ENCODE results near the gene TSPAN17. TPM values are rescaled to one million over a fixed set of nuclear protein-coding genes. Genes with fewer than 3 reads are reported as not detected.
A peak's percentile ranks its signal among the peaks of the same experiment; 100 is the strongest.

The TSPAN17 gene
- total RNA-seq, 1 experiment from 2014 or later: 50.7 TPM

GRCh38 chr5:176628406-176629228, 18.7 kb upstream of the TSPAN17 start:
- no peak overlapping the region for H3K4me3 ChIP-seq (ENCODE audit: insufficient read depth, low read depth, low read length)
- no peaks in the 10 kb centered on the region for H3K36me3 ChIP-seq (replicated peaks; ENCODE audit: control insufficient read depth, insufficient read depth, low read length)
- peak; percentile 73 for DNase-seq
- H3K27me3 ChIP-seq (ENCODE audit: control insufficient read depth, insufficient read depth, low read length): peaks cover 35% of the 10 kb centered on the region

GRCh38 chr5:176629317-176629852, 17.9 kb upstream of the TSPAN17 start:
- Histone ChIP-seq H3K36me3 (replicated peaks; ENCODE audit: control insufficient read depth, insufficient read depth, low read length) (no peaks in the 10 kb centered on the region), H3K27me3 (ENCODE audit: control insufficient read depth, insufficient read depth, low read length) (peaks cover 35% of the 10 kb centered on the region), H3K4me3 (ENCODE audit: insufficient read depth, low read depth, low read length) (peak overlapping the region; percentile 83)
- DNase-seq: peak; percentile 79

- peak; percentile 95 for DNase-seq
- Histone ChIP-seq H3K36me3 (replicated peaks; ENCODE audit: control insufficient read depth, insufficient read depth, low read length) (no peaks in the 10 kb centered on the region), H3K27me3 (ENCODE audit: control insufficient read depth, insufficient read depth, low read length) (peaks cover 35% of the 10 kb centered on the region), H3K4me3 (ENCODE audit: insufficient read depth, low read depth, low read length) (peak within 1 kb of the TSS; percentile 83)
Observed at GRCh38 chr5:176629853-176630680, 17.2 kb upstream of the TSPAN17 start, which contains the start of the genes EIF4E1B and SNCB. EIF4E1B (plus strand) TSS chr5:176630675; CDS start chr5:176642788, 12,113 bp downstream. SNCB (minus strand) TSS chr5:176630534; CDS start chr5:176629654, 880 bp downstream.

GRCh38 chr5:176630681-176631222, 16.5 kb upstream of the TSPAN17 start:
- Histone ChIP-seq H3K36me3 (replicated peaks; ENCODE audit: control insufficient read depth, insufficient read depth, low read length) (no peaks in the 10 kb centered on the region), H3K27me3 (ENCODE audit: control insufficient read depth, insufficient read depth, low read length) (peaks cover 35% of the 10 kb centered on the region), H3K4me3 (ENCODE audit: insufficient read depth, low read depth, low read length) (peak overlapping the region; percentile 83)
- DNase-seq: no peak

- DNase-seq: no peak
- Histone ChIP-seq H3K27me3 (ENCODE audit: control insufficient read depth, insufficient read depth, low read length) (peaks cover 35% of the 10 kb centered on the region), H3K4me3 (ENCODE audit: insufficient read depth, low read depth, low read length) (no peak overlapping the region)
Observed at GRCh38 chr5:176631383-176632200, 15.7 kb upstream of the TSPAN17 start.

GRCh38 chr5:176632745-176633144, 14.5 kb upstream of the TSPAN17 start:
- Histone ChIP-seq H3K27me3 (ENCODE audit: control insufficient read depth, insufficient read depth, low read length) (peaks cover 37% of the 10 kb centered on the region), H3K4me3 (ENCODE audit: insufficient read depth, low read depth, low read length) (no peak overlapping the region), H3K36me3 (replicated peaks; ENCODE audit: control insufficient read depth, insufficient read depth, low read length) (no peaks in the 10 kb centered on the region)
- no peak for DNase-seq

More at GRCh38 chr5:176631383-176632200, 15.7 kb upstream of the TSPAN17 start:
- no peaks in the 10 kb centered on the region for H3K36me3 ChIP-seq (replicated peaks; ENCODE audit: control insufficient read depth, insufficient read depth, low read length)

- Histone ChIP-seq H3K4me3 (ENCODE audit: insufficient read depth, low read depth, low read length) (no peak overlapping the region), H3K27me3 (ENCODE audit: control insufficient read depth, insufficient read depth, low read length) (peaks cover 31% of the 10 kb centered on the region), H3K36me3 (replicated peaks; ENCODE audit: control insufficient read depth, insufficient read depth, low read length) (no peaks in the 10 kb centered on the region)
- no peak for DNase-seq
Observed at GRCh38 chr5:176633598-176633997, 13.7 kb upstream of the TSPAN17 start.

- DNase-seq: no peak
- H3K4me3 ChIP-seq (ENCODE audit: insufficient read depth, low read depth, low read length): no peak overlapping the region
- no peaks in the 10 kb centered on the region for H3K36me3 ChIP-seq (replicated peaks; ENCODE audit: control insufficient read depth, insufficient read depth, low read length)
- H3K27me3 ChIP-seq (ENCODE audit: control insufficient read depth, insufficient read depth, low read length): peaks cover 7% of the 10 kb centered on the region
Observed at GRCh38 chr5:176636426-176636825, 10.9 kb upstream of the TSPAN17 start.

- Histone ChIP-seq H3K36me3 (replicated peaks; ENCODE audit: control insufficient read depth, insufficient read depth, low read length) (no peaks in the 10 kb centered on the region), H3K27me3 (ENCODE audit: control insufficient read depth, insufficient read depth, low read length) (peaks cover 2% of the 10 kb centered on the region; the same call in 1 of the 2 replicates), H3K4me3 (ENCODE audit: insufficient read depth, low read depth, low read length) (no peak overlapping the region)
- no peak for DNase-seq
Observed at GRCh38 chr5:176637556-176637955, 9.7 kb upstream of the TSPAN17 start.

GRCh38 chr5:176638437-176638836, 8.8 kb upstream of the TSPAN17 start:
- Histone ChIP-seq H3K27me3 (ENCODE audit: control insufficient read depth, insufficient read depth, low read length) (peaks cover 2% of the 10 kb centered on the region; the same call in 1 of the 2 replicates), H3K4me3 (ENCODE audit: insufficient read depth, low read depth, low read length) (no peak overlapping the region), H3K36me3 (replicated peaks; ENCODE audit: control insufficient read depth, insufficient read depth, low read length) (no peaks in the 10 kb centered on the region)
- no peak for DNase-seq

- peaks cover 2% of the 10 kb centered on the region; the same call in 1 of the 2 replicates for H3K27me3 ChIP-seq (ENCODE audit: control insufficient read depth, insufficient read depth, low read length)
- H3K4me3 ChIP-seq (ENCODE audit: insufficient read depth, low read depth, low read length): no peak overlapping the region
- H3K36me3 ChIP-seq (replicated peaks; ENCODE audit: control insufficient read depth, insufficient read depth, low read length): no peaks in the 10 kb centered on the region
- DNase-seq: no peak
Observed at GRCh38 chr5:176639208-176639607, 8.1 kb upstream of the TSPAN17 start.

GRCh38 chr5:176639981-176640380, 7.3 kb upstream of the TSPAN17 start:
- Histone ChIP-seq H3K36me3 (replicated peaks; ENCODE audit: control insufficient read depth, insufficient read depth, low read length) (no peaks in the 10 kb centered on the region), H3K27me3 (ENCODE audit: control insufficient read depth, insufficient read depth, low read length) (peaks cover 2% of the 10 kb centered on the region; the same call in 1 of the 2 replicates), H3K4me3 (ENCODE audit: insufficient read depth, low read depth, low read length) (no peak overlapping the region)
- no peak for DNase-seq

- Histone ChIP-seq H3K4me3 (ENCODE audit: insufficient read depth, low read depth, low read length) (no peak overlapping the region), H3K27me3 (ENCODE audit: control insufficient read depth, insufficient read depth, low read length) (peaks cover 2% of the 10 kb centered on the region; the same call in 1 of the 2 replicates), H3K36me3 (replicated peaks; ENCODE audit: control insufficient read depth, insufficient read depth, low read length) (no peaks in the 10 kb centered on the region)
- DNase-seq: no peak
Observed at GRCh38 chr5:176640616-176641015, 6.7 kb upstream of the TSPAN17 start.
